ENCODE data around the gene COL4A6.

The COL4A6 gene

DNA sequence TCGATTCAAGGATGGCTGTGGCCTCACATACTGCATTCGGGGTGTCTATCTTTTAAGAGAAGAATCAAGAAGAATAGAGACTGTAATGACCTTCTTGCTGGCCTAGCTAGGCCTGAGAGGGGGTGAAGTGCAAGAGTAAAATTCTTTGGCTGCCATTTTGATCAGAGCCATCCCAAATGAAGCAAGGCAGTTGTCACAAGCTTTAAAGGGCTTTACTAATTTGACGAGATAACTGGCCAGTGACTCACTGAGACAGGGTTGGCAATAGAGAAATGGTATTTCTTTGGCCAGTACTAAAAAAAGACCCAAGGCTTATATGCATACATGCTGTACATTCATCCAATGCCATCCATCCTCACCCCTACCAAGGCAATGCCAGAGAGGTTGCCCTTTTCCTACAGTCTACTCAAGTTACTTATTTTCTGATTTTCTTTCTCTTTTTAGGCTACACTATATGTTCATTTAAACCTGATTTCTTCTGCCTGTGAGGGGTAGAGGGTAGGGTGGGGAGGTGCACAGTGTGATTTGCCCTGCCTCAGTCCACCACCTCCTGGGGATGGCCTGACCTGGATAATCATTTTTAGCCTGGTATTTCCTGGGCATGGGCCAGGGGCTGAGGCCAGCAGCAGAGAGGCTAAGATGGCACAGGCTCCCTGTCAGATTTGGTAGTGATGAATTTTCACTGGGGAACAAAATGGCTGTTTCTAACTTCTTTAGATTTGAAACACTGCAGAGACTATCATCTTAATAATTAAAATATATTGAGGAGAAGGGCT is 314.4 kb downstream of the COL4A6 start:
- DNase-seq (ENCODE audit: insufficient read length, low spot score), result no peak
- no peak for FAIRE-seq
- TF ChIP-seq, protein P1, sequence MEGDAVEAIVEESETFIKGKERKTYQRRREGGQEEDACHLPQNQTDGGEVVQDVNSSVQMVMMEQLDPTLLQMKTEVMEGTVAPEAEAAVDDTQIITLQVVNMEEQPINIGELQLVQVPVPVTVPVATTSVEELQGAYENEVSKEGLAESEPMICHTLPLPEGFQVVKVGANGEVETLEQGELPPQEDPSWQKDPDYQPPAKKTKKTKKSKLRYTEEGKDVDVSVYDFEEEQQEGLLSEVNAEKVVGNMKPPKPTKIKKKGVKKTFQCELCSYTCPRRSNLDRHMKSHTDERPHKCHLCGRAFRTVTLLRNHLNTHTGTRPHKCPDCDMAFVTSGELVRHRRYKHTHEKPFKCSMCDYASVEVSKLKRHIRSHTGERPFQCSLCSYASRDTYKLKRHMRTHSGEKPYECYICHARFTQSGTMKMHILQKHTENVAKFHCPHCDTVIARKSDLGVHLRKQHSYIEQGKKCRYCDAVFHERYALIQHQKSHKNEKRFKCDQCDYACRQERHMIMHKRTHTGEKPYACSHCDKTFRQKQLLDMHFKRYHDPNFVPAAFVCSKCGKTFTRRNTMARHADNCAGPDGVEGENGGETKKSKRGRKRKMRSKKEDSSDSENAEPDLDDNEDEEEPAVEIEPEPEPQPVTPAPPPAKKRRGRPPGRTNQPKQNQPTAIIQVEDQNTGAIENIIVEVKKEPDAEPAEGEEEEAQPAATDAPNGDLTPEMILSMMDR (IDR thresholded peaks at IDR 0.05; ENCODE audit: insufficient read depth, missing control alignments), result no peak

DNA sequence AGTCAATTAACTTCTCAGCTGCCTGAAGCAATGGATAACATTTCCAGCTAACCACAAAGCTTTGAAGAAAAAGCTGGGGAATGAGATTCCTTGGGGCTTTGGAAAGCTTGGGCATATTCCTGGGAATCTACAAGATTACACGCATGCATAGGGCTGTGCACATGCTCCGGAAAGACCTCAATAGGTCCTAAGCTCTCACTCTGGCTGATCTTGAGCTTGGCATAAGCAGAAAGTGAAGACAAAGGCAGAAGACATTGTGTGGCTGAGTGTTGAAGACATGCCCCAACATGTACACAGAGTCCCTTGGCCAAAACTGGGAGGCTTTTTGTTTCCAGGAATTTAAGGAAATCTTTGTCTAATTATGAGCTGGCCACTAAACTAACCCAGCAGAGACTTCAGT is 315.5 kb downstream of the COL4A6 start:
- no peak for FAIRE-seq
- TF ChIP-seq, protein P1 (IDR thresholded peaks at IDR 0.05; ENCODE audit: insufficient read depth, missing control alignments), result no peak
- DNase-seq (ENCODE audit: insufficient read length, low spot score), result no peak

DNA sequence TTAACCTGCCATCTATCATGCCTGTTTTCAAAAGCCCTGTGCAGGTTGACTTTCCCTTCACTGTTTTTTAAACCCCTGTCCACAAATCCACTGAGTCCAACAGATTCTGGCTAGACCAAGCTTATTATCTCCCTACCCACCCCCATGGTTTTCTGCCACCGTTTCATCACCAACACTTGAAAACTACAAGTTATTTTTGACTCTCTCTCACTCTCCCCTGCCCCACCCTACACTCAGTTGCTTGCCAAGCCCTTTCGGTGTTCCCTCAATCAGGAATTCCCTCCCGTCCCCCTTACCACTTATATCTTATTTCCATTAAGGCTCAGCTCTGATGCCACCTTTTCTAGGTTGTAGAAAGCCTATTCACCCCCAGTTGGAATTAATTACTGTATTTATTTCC is 316.9 kb downstream of the COL4A6 start:
- DNase-seq (ENCODE audit: insufficient read length, low spot score) (no peak), FAIRE-seq (no peak)
- TF ChIP-seq, protein P1 (IDR thresholded peaks at IDR 0.05; ENCODE audit: insufficient read depth, missing control alignments), result no peak

DNA sequence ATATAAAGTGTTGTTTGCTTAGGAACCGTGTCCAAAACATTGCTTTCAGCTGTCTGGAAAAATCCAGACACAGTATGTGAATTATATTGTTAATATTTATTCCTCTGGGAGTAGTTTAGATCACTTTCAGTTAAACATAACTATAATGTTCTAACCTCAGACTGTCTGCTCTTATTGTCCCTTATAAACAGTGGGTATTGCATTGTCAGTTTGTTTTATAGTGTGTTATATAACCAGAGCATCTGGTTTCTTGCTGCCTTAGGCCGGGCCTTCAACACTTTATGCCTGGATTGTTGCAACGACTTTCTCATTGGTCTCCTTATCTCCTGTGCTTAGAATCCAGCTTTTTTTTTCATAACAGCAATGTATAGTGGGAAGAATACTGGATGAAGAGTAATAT is 320.2 kb downstream of the COL4A6 start:
- FAIRE-seq (no peak), DNase-seq (ENCODE audit: insufficient read length, low spot score) (no peak)
- TF ChIP-seq, protein P1 (IDR thresholded peaks at IDR 0.05; ENCODE audit: insufficient read depth, missing control alignments), result no peak

DNA sequence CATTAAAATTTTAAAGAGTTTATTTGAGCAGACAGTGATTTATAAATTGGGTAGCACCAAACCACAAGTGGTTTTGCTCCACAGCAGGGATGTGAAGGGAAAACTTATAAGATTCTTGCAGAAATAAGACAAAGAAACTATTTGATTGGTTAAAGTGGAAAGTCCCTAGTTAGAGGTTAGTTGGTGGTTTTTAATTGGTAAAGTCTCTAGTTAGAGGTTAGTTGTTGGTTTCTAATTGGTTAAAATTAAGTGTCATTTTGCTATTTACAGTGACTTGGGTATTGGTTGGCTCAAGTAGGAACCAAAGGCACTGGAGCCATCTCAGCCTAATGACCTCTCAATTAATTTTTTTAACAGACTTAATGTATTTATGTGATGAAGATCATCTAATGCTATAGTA is 323.7 kb downstream of the COL4A6 start:
- TF ChIP-seq, protein P1 (IDR thresholded peaks at IDR 0.05; ENCODE audit: insufficient read depth, missing control alignments), result no peak
- FAIRE-seq (no peak), DNase-seq (ENCODE audit: insufficient read length, low spot score) (no peak)

All from D721Med (cell line).